ENCODE data around the gene UBTF. TPM values are rescaled to one million over a fixed set of nuclear protein-coding genes. Genes with fewer than 3 reads are reported as not detected.
A peak's percentile ranks its signal among the peaks of the same experiment; 100 is the strongest.

UBTF gene
- total RNA-seq, 6 experiments from 2014 or later = 22.3 to 35.9 (median 32.0) TPM

DNA sequence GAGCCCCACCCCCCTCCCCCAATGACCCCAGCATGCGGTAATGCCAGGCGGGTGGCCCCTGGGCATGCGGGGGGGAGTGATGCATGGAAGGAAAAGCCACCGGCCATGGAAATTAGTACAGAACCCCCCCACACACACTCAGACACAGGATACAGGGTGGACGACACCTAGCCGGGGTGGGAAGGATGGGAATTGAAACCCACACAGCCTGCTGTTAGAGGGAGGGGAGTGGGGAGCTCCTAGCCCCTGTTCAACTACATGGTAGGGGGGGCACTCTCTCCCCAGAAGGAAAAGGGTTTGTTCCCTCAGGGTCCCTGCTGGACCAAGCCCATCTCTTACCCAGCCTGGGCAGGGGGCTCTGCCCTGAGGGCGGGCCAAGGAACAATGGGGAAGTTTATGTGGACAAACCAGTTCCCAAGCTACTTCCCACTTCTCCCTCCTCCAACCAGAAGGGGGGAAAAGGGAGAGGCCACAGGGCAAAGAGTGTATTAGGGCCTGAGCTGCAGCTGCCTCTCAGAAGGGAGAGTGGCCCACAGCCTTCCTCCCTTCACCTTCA lies 27.5 kb downstream of the UBTF start:
- H3K4me1 ChIP-seq = peaks cover 0 to 9% (median 5%) of the 10 kb centered on the region in 4 donors

DNA sequence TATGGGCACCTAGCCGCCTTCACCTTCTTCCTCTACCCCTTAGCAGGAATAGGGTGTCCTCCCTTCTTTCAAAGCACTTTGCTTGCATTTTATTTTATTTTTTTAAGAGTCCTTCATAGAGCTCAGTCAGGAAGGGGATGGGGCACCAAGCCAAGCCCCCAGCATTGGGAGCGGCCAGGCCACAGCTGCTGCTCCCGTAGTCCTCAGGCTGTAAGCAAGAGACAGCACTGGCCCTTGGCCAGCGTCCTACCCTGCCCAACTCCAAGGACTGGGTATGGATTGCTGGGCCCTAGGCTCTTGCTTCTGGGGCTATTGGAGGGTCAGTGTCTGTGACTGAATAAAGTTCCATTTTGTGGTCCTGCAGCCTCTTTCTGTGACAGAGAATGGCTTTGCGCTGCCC lies 28.1 kb downstream of the UBTF start:
- no peak overlapping the region for H3K4me3 ChIP-seq
- H3K27ac ChIP-seq = no peak overlapping the region
- ATAC-seq = no peak
- DNase-seq = no peak
- H3K36me3 ChIP-seq = peaks cover 0 to 45% (median 16%) of the 10 kb centered on the region in 4 donors
- TF ChIP-seq POLR2A (IDR thresholded peaks at IDR 0.05) (no peak), CTCF (IDR thresholded peaks at IDR 0.05) (no peak)
- 78% methylated on average over 5 of the region's 5 CpGs for WGBS (ENCODE audit: insufficient coverage, low coverage, low lambda C conversion rate, missing lambda C conversion rate)
- H3K4me1 ChIP-seq = peaks cover 0 to 9% (median 5%) of the 10 kb centered on the region in 4 donors
- H3K9me3 ChIP-seq = no peaks in the 10 kb centered on the region
- intact Hi-C loops (cut with DNase I) = loop anchor here in 1 of 2 donors (10.0 kb wide), 1 partner anchor 57 kb away; no protein-coding TSS in a partner anchor
- H3K27me3 ChIP-seq = no peaks in the 10 kb centered on the region

More for the DNA sequence above, 27.5 kb downstream of the UBTF start:
- intact Hi-C loops (cut with DNase I) = loop anchor here in 1 of 2 donors (10.0 kb wide), 1 partner anchor 57 kb away; no protein-coding TSS in a partner anchor
- Histone ChIP-seq H3K27me3 (no peaks in the 10 kb centered on the region), H3K27ac (no peak overlapping the region), H3K4me3 (no peak overlapping the region), H3K9me3 (no peaks in the 10 kb centered on the region), H3K36me3 (peaks cover 0 to 50% (median 16%) of the 10 kb centered on the region in 4 donors)
- ATAC-seq (peak in 1 of 4 donors; percentile 18), DNase-seq (no peak)
- 70% methylated on average over 2 of the region's 7 CpGs for WGBS (ENCODE audit: insufficient coverage, low coverage, low lambda C conversion rate, missing lambda C conversion rate)
- TF ChIP-seq CTCF (IDR thresholded peaks at IDR 0.05) (no peak), POLR2A (IDR thresholded peaks at IDR 0.05) (no peak)

DNA sequence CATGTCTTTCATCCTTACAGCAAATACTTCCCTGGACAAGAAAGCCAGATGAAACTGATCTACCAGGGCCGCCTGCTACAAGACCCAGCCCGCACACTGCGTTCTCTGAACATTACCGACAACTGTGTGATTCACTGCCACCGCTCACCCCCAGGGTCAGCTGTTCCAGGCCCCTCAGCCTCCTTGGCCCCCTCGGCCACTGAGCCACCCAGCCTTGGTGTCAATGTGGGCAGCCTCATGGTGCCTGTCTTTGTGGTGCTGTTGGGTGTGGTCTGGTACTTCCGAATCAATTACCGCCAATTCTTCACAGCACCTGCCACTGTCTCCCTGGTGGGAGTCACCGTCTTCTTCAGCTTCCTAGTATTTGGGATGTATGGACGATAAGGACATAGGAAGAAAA lies 29.0 kb downstream of the UBTF start:
- ATAC-seq (no peak), DNase-seq (no peak)
- 74% methylated on average over 4 of the region's 10 CpGs for WGBS (ENCODE audit: insufficient coverage, low coverage, low lambda C conversion rate, missing lambda C conversion rate)
- TF ChIP-seq POLR2A (IDR thresholded peaks at IDR 0.05) = no peak
- TF ChIP-seq CTCF (IDR thresholded peaks at IDR 0.05) = no peak
- Histone ChIP-seq H3K4me1 (peaks cover 0 to 11% (median 6%) of the 10 kb centered on the region in 4 donors), H3K27ac (no peak overlapping the region), H3K4me3 (no peak overlapping the region), H3K9me3 (no peaks in the 10 kb centered on the region), H3K36me3 (peaks cover 0 to 38% (median 13%) of the 10 kb centered on the region in 4 donors), H3K27me3 (no peaks in the 10 kb centered on the region)
- intact Hi-C loops (cut with DNase I) = loop anchor here in 1 of 2 donors (10.0 kb wide), 1 partner anchor 56 kb away; no protein-coding TSS in a partner anchor

DNA sequence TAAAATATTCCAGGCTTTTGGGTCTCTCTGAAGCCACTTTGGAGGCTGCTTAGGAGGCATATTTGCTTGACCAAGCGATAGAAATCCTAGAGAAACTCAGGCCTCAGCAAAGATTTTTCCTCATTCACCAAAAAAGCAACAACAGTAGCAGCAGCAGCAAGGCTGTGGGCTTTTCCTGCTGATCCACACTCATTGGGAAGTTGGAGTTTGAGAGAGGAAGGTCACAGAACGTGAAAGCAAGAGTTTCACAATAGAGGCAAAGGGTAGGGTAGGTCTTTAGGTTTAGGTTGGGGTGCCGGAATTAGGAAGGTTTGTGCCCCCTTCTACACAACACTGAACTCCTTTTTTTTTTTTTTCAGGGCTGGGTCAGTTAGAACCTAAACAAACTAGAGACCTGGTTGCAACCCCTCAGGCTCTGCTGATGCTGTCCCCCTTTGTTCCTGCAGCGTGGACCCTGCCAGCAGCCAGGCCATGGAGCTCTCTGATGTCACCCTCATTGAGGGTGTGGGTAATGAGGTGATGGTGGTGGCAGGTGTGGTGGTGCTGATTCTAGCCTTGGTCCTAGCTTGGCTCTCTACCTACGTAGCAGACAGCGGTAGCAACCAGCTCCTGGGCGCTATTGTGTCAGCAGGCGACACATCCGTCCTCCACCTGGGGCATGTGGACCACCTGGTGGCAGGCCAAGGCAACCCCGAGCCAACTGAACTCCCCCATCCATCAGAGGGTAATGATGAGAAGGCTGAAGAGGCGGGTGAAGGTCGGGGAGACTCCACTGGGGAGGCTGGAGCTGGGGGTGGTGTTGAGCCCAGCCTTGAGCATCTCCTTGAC lies 30.7 kb downstream of the UBTF start:
- intact Hi-C loops (cut with DNase I) = no loop called here
- ATAC-seq (no peak), DNase-seq (peak in 1 of 3 donors; percentile 50)
- H3K27ac ChIP-seq = no peak overlapping the region
- no peak overlapping the region for H3K4me3 ChIP-seq
- peaks cover 0 to 21% (median 2%) of the 10 kb centered on the region in 4 donors for H3K36me3 ChIP-seq
- no peaks in the 10 kb centered on the region for H3K9me3 ChIP-seq
- peaks cover 2 to 28% (median 11%) of the 10 kb centered on the region in 4 donors for H3K4me1 ChIP-seq
- no peaks in the 10 kb centered on the region for H3K27me3 ChIP-seq
- TF ChIP-seq CTCF (IDR thresholded peaks at IDR 0.05) = no peak
- TF ChIP-seq POLR2A (IDR thresholded peaks at IDR 0.05) = no peak
- WGBS (ENCODE audit: insufficient coverage, low coverage, low lambda C conversion rate, missing lambda C conversion rate) = 72% methylated on average over 4 of the region's 12 CpGs
